B cell (primary cell): ENCODE results near the gene PAGE4. TPM values are rescaled to one million over a fixed set of nuclear protein-coding genes. Genes with fewer than 3 reads are reported as not detected.

Source experiments
- ATAC-seq: fragments of 200-7000 bp; cut with Tn5 transposase; one replicate; pipeline ENCODE4 v1.10.0; 2021; ENCODE audit warnings: low read depth, mild to moderate bottlenecking, moderate number of reproducible peaks, moderate library complexity
- CTCF ChIA-PET: fragments of 350-600 bp; sonication (Branson Sonifier 250); formaldehyde crosslinking; loops from one replicate; lab custom pipeline; 2021; ENCODE audit warnings: antibody characterized with exemption, inconsistent platforms; lab: Charles Lee
- POLR2A ChIA-PET: fragments of 350-600 bp; sonication (Branson Sonifier 250); formaldehyde crosslinking; loops from one replicate; lab custom pipeline; 2021; ENCODE audit warnings: antibody characterized with exemption; lab: Charles Lee
- DNase-seq: peaks from one replicate; pipeline ENCODE4 v3.0.0; 2013
- H2AFZ ChIP-seq: 2 replicates; pipeline ENCODE4 v1.6.1; 2012; ENCODE audit warnings: mild to moderate bottlenecking, low read depth, low read length; ENCODE audit not compliant: insufficient read depth, poor library complexity, severe bottlenecking
- H3K27ac ChIP-seq, 2 donors: 1 replicate in 1 of 2; 2 replicates in 1 of 2; pipeline ENCODE4 v1.5.1; 2012 to 2013; ENCODE audit warnings: low read length in 2 of 2, mild to moderate bottlenecking in 2 of 2, moderate library complexity in 1 of 2
- H3K27me3 ChIP-seq, 4 experiments: fragments of 200-600 bp in 1 of 4; sonication (generic) in 1 of 4; replicated peaks in 1 of 4; 1 replicate in 2 of 4; 2 replicates in 2 of 4; pipeline versions ENCODE4 v1.6.1 to v1.7.0; 2013 to 2016; ENCODE audit warnings: low read length in 3 of 4, mild to moderate bottlenecking in 2 of 4, mixed read lengths in 1 of 4, moderate library complexity in 1 of 4; ENCODE audit not compliant: insufficient read depth in 4 of 4, control insufficient read depth in 3 of 4; ENCODE audit errors: control extremely low read depth in 1 of 4
- H3K36me3 ChIP-seq, 2 experiments: replicated peaks in 1 of 2; 1 replicate in 1 of 2; 2 replicates in 1 of 2; pipeline versions ENCODE4 v1.6.1 to v1.7.1; 2013; ENCODE audit warnings: low read length in 1 of 2; ENCODE audit not compliant: insufficient read depth in 2 of 2, control insufficient read depth in 1 of 2; ENCODE audit errors: control extremely low read depth in 1 of 2, extremely low read depth in 1 of 2
- H3K4me1 ChIP-seq, 2 donors: fragments of 200-600 bp in 1 of 2; sonication (generic) in 1 of 2; 1 replicate in 1 of 2; 2 replicates in 1 of 2; pipeline versions ENCODE4 v1.5.1 to v1.6.1; 2013 to 2017; ENCODE audit warnings: low read length in 2 of 2; ENCODE audit not compliant: control insufficient read depth in 2 of 2, insufficient read depth in 2 of 2
- H3K4me2 ChIP-seq: replicated peaks from 2 replicates; pipeline ENCODE3; 2012; ENCODE audit warnings: mild to moderate bottlenecking, low read depth, low read length; ENCODE audit not compliant: poor library complexity, severe bottlenecking
- H3K4me3 ChIP-seq, 5 experiments: fragments of 200-600 bp in 1 of 5; sonication (generic) in 1 of 5; 1 replicate in 3 of 5; 2 replicates in 2 of 5; pipeline versions ENCODE4 v1.5.1 to v1.7.0; 2011 to 2016; ENCODE audit warnings: low read length in 4 of 5, mild to moderate bottlenecking in 4 of 5, low read depth in 2 of 5, control low read depth in 1 of 5, moderate library complexity in 1 of 5; ENCODE audit not compliant: insufficient read depth in 1 of 5; ENCODE audit errors: control extremely low read depth in 1 of 5, extremely low read depth in 1 of 5
- H3K79me2 ChIP-seq: fragments of 200-600 bp; sonication (generic); one replicate; pipeline ENCODE4 v1.6.0; 2016; ENCODE audit warnings: low read length; ENCODE audit not compliant: control insufficient read depth, insufficient read depth
- H3K9ac ChIP-seq: fragments of 200-600 bp; sonication (generic); 2 replicates; pipeline ENCODE4 v1.6.1; 2017; ENCODE audit warnings: mild to moderate bottlenecking, low read length, moderate library complexity
- H3K9me3 ChIP-seq, 3 donors: one replicate each; pipeline versions ENCODE4 v1.6.1 to v1.7.1; 2013; ENCODE audit warnings: low read length in 2 of 3; ENCODE audit not compliant: control insufficient read depth in 2 of 3, insufficient read depth in 1 of 3; ENCODE audit errors: control extremely low read depth in 1 of 3
- H4K20me1 ChIP-seq: 2 replicates; pipeline ENCODE4 v1.6.0; 2012; ENCODE audit warnings: mild to moderate bottlenecking, low read length; ENCODE audit not compliant: insufficient read depth, control insufficient read depth, poor library complexity, severe bottlenecking
- H3K27ac Mint-ChIP-seq: one replicate; pipeline ENCODE4 v1.8.0; 2021; ENCODE audit warnings: mixed read lengths
- H3K27me3 Mint-ChIP-seq: one replicate; pipeline ENCODE4 v1.8.0; 2021; ENCODE audit warnings: mixed read lengths
- H3K4me1 Mint-ChIP-seq: one replicate; pipeline ENCODE4 v1.8.0; 2021; ENCODE audit warnings: mixed read lengths
- H3K4me3 Mint-ChIP-seq: one replicate; pipeline ENCODE4 v1.8.0; 2021; ENCODE audit warnings: mixed read lengths
- H3K9me3 Mint-ChIP-seq: one replicate; pipeline ENCODE4 v1.8.0; 2022; ENCODE audit warnings: mixed read lengths; ENCODE audit not compliant: insufficient read depth
- CTCF ChIP-seq: fragments of 200-600 bp; IDR thresholded peaks from one replicate; pipeline ENCODE4 v1.8.0; 2022; ENCODE audit warnings: antibody characterized with exemption, mild to moderate bottlenecking
- EZH2 ChIP-seq: IDR thresholded peaks from 2 replicates; pipeline ENCODE4 v1.6.1; 2012; ENCODE audit warnings: borderline replicate concordance, low read depth, mild to moderate bottlenecking, moderate library complexity, low read length; ENCODE audit not compliant: insufficient read depth, poor library complexity, severe bottlenecking
- WGBS: methylation state at CpG from one replicate; pipeline ENCODE4 v1.1.5; 2013; ENCODE audit warnings: missing lambda C conversion rate; ENCODE audit not compliant: insufficient coverage; 5-methylcytosine and 5-hydroxymethylcytosine counted together
- intact Hi-C: fragments of 100-400 bp; cut with micrococcal nuclease; formaldehyde crosslinking; loops from one replicate; pipeline ENCODE4 v1.10.0; 2022
- polyA minus RNA-seq: library from RNA; depleted of rRNA, polyadenylated mRNA; stranded (reverse); fragments of >200 nt; gene quantifications from 2 replicates; pipeline ENCODE4 v1.2.3, GENCODE V29; 2012
- polyA plus RNA-seq: library from polyadenylated mRNA; depleted of rRNA; stranded (reverse); fragments of >200 nt; gene quantifications from 2 replicates; pipeline ENCODE4 v1.2.3, GENCODE V29; 2012
- total RNA-seq, 2 donors: library from RNA; stranded (reverse); fragments of 120-200 nt in 1 of 2; gene quantifications; 1 replicate in 1 of 2; 2 replicates in 1 of 2; pipeline versions ENCODE4 v1.2.3 to v1.2.4, GENCODE V29; 2013 to 2022

PAGE4 gene, protein sequence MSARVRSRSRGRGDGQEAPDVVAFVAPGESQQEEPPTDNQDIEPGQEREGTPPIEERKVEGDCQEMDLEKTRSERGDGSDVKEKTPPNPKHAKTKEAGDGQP
- not detected in 2 replicates for total RNA-seq
- total RNA-seq (2013) = not detected
- not detected in 2 replicates for polyA plus RNA-seq
- not detected in 2 replicates for polyA minus RNA-seq

GRCh38 chrX:49829016-49829415 is at the start of gene PAGE4:
Gene PAGE4 (plus strand): TSS chrX:49829303. CDS start chrX:49830429, 1,126 bp downstream.
- Mint-ChIP-seq H3K4me3 (no peak within 1 kb of the TSS), H3K4me1 (no peaks in the 10 kb centered on the region), H3K9me3 (no peaks in the 10 kb centered on the region), H3K27me3 (peaks cover 3% of the 10 kb centered on the region), H3K27ac (no peak within 1 kb of the TSS)
- Histone ChIP-seq H3K9me3 (no peaks in the 10 kb centered on the region), H3K4me1 (no peaks in the 10 kb centered on the region), H3K27me3 (peaks cover 0 to 3% (median 1%) of the 10 kb centered on the region in 4 experiments), H3K4me3 (no peak within 1 kb of the TSS), H3K79me2 (no peaks in the 10 kb centered on the region), H3K4me2 (no peak within 1 kb of the TSS), H3K9ac (no peak within 1 kb of the TSS), H3K36me3 (no peaks in the 10 kb centered on the region), H3K27ac (no peak within 1 kb of the TSS), H2AFZ (no peak within 1 kb of the TSS), H4K20me1 (no peaks in the 10 kb centered on the region)
- ChIA-PET CTCF (no interaction called here), POLR2A (no interaction called here)
- ATAC-seq (no peak), DNase-seq (no peak)
- intact Hi-C loops = no loop called here
- TF ChIP-seq CTCF = no peak
- no peak for TF ChIP-seq EZH2
- no CpG with 5 or more reads among the region's 8 CpGs for WGBS

GRCh38 chrX:49784747-49785280 is 44.3 kb upstream of the PAGE4 start:
- H3K9me3 ChIP-seq = no peaks in the 10 kb centered on the region
- ChIA-PET POLR2A (no interaction called here), CTCF (no interaction called here)
- 100% methylated on average over 1 of the region's 1 CpG for WGBS
- no peaks in the 10 kb centered on the region for H3K4me1 Mint-ChIP-seq
- no peak overlapping the region for H3K9ac ChIP-seq
- H3K79me2 ChIP-seq = no peaks in the 10 kb centered on the region
- no peaks in the 10 kb centered on the region for H3K4me1 ChIP-seq
- H3K27me3 Mint-ChIP-seq = no peaks in the 10 kb centered on the region
- no peaks in the 10 kb centered on the region for H3K27me3 ChIP-seq
- H4K20me1 ChIP-seq = no peaks in the 10 kb centered on the region
- no peak overlapping the region for H3K4me3 ChIP-seq
- ATAC-seq (no peak), DNase-seq (no peak)
- TF ChIP-seq EZH2 (no peak), CTCF (no peak)
- H3K27ac ChIP-seq = no peak overlapping the region
- intact Hi-C loops = no loop called here
- H3K4me3 Mint-ChIP-seq = no peak overlapping the region
- no peak overlapping the region for H3K4me2 ChIP-seq
- no peaks in the 10 kb centered on the region for H3K36me3 ChIP-seq
- no peaks in the 10 kb centered on the region for H3K9me3 Mint-ChIP-seq
- no peak overlapping the region for H3K27ac Mint-ChIP-seq
- no peak overlapping the region for H2AFZ ChIP-seq
